Keratinocyte (primary cell): ENCODE results near the gene ARHGEF28.

Experiments used
- EZH2 ChIP-seq: IDR thresholded peaks from one replicate; pipeline ENCODE4 v1.6.1; 2012; ENCODE audit warnings: inconsistent platforms, mild to moderate bottlenecking, low read length, moderate library complexity
- TF ChIP-seq, protein P1 (sequence below), 3 experiments: IDR thresholded peaks in 1 of 3; conservative IDR thresholded peaks in 1 of 3; optimal IDR thresholded peaks in 1 of 3; 2 replicates in 2 of 3; 3 replicates in 1 of 3; pipeline versions ENCODE3 to v1.5.1; 2011; ENCODE audit warnings: low read length in 3 of 3, mild to moderate bottlenecking in 3 of 3, moderate library complexity in 2 of 3, control low read depth in 1 of 3, inconsistent platforms in 1 of 3; ENCODE audit not compliant: insufficient read depth in 2 of 3; ENCODE audit errors: extremely low read depth in 1 of 3

GRCh38 chr5:73853091-73853490 lies 227.1 kb downstream of the ARHGEF28 start:
- TF ChIP-seq, protein P1, sequence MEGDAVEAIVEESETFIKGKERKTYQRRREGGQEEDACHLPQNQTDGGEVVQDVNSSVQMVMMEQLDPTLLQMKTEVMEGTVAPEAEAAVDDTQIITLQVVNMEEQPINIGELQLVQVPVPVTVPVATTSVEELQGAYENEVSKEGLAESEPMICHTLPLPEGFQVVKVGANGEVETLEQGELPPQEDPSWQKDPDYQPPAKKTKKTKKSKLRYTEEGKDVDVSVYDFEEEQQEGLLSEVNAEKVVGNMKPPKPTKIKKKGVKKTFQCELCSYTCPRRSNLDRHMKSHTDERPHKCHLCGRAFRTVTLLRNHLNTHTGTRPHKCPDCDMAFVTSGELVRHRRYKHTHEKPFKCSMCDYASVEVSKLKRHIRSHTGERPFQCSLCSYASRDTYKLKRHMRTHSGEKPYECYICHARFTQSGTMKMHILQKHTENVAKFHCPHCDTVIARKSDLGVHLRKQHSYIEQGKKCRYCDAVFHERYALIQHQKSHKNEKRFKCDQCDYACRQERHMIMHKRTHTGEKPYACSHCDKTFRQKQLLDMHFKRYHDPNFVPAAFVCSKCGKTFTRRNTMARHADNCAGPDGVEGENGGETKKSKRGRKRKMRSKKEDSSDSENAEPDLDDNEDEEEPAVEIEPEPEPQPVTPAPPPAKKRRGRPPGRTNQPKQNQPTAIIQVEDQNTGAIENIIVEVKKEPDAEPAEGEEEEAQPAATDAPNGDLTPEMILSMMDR (optimal IDR thresholded peaks at IDR 0.05 in 1 of 3, IDR thresholded peaks at IDR 0.05 in 1 of 3, conservative IDR thresholded peaks at IDR 0.05 in 1 of 3; ENCODE audit: extremely low read depth in 1 of 3, insufficient read depth in 2 of 3, low read length in 3 of 3): no peak
- no peak for TF ChIP-seq EZH2
